ENCODE results near the gene FCRL3.
"Not testable (repeated sequence)": the region's sequence is repeated elsewhere in the genome, so short reads cannot be mapped to it uniquely, and the experiment has no call there.

The FCRL3 gene, protein sequence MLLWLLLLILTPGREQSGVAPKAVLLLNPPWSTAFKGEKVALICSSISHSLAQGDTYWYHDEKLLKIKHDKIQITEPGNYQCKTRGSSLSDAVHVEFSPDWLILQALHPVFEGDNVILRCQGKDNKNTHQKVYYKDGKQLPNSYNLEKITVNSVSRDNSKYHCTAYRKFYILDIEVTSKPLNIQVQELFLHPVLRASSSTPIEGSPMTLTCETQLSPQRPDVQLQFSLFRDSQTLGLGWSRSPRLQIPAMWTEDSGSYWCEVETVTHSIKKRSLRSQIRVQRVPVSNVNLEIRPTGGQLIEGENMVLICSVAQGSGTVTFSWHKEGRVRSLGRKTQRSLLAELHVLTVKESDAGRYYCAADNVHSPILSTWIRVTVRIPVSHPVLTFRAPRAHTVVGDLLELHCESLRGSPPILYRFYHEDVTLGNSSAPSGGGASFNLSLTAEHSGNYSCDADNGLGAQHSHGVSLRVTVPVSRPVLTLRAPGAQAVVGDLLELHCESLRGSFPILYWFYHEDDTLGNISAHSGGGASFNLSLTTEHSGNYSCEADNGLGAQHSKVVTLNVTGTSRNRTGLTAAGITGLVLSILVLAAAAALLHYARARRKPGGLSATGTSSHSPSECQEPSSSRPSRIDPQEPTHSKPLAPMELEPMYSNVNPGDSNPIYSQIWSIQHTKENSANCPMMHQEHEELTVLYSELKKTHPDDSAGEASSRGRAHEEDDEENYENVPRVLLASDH

DNA sequence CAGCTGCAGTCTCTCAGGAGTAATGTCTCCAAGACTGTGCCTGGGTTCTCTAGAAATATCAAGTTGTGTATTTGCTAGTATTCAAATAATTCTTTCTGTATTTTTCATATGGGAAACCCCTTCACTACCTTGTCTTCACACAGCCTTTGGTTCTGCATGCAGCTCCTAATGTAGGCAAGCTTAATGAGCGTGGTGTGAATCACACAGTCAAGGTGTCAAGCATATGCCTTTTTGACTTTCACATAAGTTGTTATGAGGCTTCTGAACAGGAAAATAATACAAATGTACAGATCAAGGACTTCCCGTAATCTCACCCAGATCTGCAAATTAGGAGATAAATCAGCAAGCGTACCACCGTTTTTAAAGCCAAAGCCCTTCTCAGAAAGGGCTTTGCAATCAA is at the start of gene FCRL3:
TSS of gene FCRL3 (minus strand) at position 38 of the 400 bp plus-strand sequence. CDS start 280 bp downstream, outside the sequence.
- FAIRE-seq = no peak

DNA sequence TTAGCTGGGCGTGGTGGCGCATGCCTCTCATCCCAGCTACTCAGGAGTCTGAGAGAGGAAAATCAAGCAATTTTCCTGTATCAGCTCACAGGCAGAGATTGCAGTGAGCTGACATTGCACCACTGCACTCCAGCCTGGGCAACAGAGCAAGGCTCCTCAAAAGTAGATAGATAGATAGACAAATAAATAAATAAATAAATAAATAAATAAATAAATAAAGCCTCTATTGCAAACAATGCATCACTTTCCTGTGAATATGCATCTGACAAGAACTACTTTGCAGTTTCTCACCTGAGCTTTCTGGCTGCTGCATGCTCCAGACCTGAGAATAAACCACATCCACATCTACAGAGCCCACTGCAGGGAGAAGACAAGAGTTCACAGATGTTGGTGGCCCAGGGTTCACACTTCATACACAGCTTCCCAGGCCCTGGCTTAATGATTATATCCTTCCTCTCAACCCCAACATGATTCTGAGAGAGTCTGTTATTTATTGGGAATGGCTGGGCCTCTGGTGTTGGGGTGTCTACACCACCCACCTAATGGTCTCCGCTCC is 47.8 kb upstream of the FCRL3 start:
- FAIRE-seq = no peak

DNA sequence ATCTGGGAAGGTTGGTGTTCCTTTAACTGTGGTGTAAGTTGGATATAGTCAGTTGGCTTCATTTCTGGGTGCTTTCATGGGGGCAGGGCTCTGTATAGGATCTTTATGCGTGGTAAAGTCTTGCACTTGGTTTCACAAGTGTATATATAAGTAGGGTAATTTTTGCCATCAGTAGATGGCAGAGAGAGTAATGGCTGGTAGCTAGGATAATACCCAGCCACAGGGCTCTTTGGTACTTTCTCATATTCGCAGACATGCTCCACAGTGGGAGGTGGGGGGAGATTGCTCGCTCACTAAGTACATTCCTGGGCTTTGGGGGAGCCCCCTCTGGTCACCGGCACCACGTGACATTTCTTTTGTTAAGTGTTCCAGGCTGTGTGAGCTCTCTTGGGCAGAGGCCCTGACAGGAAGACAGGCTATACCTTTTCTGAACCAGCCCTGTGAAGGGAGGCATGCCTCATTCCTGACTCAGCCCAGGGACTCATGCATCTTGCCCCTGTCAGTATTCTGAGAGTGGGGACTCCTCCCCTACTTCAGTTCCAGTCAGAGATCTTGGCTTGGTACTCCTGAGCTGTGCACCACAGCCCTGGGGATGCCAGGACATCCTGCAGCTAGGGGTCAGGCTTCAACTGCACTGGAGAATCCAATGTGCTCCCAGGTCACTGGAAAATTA is 38.8 kb upstream of the FCRL3 start:
- no peak for FAIRE-seq

DNA sequence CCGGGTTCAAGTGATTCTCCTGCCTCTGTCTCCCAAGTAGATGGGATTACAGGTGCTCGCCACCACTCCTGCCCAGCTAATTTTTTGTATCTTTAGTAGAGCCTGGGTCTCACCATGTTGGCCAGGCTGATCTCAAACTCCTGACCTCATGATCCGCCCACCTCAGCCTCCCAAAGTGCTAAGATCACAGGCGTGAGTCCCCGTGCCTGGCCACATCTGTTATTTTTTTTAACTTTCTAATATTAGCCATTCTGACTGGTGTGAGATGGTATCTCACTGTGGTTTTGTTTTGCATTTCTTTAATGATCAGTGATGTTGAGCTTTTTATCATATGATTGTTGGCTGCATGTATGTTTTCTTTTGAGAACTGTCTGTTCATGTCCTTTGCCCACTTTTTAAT is 35.4 kb upstream of the FCRL3 start:
- not testable (repeated sequence) for FAIRE-seq

DNA sequence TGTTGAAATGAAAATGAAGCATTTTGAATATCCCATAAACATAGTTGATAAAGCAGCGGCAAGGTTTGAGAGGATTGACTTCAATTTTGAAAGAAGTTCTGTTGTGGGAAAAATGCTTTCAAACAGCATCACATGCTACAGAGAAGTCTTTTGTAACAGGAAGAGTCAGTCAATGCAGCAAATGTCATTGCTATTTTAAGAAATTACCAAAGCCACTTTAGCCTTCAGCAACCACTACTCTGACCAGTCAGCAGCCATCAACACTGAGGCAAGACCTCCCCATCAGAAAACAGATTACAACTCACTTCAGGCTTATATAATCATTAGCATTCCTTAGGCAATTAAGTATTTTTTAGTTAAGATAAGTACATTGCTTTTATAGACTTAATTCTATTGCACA is 33.8 kb upstream of the FCRL3 start:
- FAIRE-seq = no peak

DNA sequence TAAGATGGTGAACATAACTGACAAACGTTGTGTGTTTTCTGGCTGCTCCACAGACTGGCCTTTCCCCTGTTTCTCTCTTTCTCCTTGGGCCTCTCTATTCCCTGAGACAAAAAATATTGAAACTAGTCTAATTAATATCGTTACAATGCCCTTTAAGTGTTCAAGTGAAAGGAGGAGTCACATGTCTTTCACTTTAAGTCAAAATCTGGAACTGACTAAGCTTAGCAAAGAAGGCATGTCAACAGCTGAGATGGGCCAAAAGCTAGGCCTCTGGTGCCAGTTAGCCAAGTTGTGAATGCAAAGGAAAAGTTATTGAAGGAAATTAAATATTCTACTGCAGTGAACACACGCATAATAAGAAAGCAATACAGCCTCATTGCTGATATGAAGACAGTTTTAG is 32.2 kb upstream of the FCRL3 start:
- FAIRE-seq = no peak

DNA sequence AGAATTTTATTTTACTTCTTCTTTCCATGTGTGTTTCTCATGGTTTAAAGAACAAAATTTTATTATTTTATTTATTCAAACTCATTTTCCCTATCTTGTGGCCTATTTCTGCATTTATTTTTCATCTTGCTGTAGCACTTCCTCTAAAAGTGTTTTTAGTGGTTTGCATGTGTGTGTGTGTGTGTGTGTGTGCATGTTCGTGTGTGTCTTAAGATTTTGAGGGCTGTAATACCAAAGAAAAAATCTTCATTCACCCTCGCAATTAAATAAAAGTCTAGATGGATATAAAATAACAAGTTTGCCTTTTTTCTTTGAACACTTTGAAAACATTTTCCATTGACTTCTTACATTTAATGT is 24.6 kb upstream of the FCRL3 start:
- FAIRE-seq = no peak

DNA sequence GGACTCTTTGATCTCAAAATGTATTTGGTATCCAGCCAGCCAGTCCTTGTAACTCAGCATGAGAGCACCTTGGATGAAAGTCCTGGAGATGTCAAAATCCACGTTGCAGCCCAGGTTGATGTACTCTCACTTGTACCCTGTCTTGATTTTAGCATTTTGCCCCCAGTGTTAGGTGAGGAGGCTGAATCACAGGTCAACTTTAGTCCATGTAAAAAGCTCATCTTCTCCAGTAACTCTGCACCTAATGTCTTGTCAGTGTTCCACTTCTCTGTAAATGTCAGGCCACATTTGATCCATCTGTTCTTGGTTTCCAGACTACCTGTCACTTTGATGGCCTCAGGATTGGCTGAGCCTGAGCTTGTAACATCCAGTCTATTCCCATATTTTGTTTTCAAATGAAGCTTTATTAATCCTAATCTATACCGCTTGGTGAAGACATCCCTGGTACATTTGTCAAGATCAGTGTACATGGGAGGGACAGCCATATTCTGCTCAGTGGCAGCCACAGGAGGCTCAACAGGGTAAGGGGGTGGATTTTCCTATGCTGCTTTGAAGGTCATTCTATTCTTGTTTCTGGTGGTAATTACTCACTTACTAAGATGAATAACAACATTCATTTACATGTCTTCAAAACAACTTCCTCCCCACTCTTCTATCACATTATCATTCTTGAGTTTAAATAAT is 24.1 kb upstream of the FCRL3 start:
- no peak for FAIRE-seq

DNA sequence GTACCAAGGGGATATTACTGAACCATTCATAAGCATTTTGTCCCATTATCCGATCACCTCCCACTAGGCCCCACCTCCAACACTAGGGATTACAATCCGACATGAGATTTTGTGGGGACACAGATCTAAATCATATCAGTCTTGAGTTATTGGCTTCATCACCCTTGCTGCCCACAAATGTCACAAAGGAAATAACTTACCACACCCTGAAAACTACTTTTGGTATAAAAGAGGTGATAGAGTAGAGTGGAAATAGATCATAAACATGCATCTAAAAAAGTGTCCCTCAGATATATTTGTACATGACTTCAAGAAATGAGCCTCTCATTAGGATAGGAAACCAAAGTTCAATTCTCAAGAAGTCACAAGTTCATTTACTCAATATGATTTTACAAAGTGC is 22.6 kb upstream of the FCRL3 start:
- FAIRE-seq = no peak

DNA sequence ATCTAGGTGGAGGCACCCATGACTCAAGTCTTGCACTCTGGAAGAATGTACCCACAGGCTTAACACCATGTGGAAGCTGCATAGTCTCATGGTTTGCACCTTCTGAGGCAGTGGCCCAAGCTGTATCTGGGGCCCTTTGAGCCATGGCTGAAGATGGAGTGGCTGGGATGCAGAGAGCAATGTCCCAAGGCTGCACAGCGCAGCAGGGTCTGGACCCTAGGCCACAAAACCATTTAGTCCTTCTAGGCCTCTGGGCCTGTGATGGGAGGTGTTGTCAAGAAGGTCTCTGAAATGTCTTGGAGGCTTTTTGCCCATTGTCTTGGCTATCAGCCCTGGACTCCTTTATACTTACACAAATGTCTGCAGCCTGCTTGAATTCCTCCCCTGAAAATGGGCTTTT is 21.4 kb upstream of the FCRL3 start:
- no peak for FAIRE-seq

DNA sequence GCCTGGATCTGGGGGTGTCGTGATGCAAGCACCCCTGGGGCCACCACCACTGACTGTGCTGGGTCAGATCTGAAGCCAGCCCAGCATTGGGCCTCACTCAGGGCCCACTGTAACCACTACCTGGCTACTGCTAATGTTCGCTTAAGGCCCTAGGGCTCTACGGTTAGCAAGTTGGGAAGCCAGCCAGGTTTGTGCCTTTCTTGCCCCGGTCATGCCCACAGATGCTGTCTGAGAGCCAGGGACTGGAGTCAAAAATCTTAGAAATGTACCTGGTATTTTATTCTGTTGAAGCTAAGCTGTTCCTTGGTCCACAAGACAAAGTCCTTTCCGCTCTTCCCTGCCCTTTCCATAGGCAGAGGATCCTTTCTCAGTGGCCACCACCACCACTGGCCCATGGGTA is 15.2 kb upstream of the FCRL3 start:
- no peak for FAIRE-seq

DNA sequence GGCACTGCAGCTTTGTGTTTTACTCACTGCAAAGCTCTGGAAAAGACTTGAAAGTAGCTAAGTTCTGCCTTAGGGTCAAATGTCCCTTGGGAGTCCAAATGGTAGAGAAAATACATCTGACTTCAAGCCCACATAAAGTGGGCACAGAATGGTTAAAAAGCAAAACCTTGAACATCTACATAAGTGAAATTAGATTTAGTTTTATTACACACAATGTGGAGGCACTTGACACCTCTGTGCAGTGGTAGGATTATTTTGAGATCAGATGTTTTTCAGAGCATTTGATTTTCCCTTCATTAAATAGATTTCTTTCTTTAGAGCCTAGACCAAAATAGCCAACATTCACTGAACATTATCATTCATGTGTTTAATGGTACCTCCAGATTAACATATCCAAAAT is 11.2 kb upstream of the FCRL3 start:
- no peak for FAIRE-seq

DNA sequence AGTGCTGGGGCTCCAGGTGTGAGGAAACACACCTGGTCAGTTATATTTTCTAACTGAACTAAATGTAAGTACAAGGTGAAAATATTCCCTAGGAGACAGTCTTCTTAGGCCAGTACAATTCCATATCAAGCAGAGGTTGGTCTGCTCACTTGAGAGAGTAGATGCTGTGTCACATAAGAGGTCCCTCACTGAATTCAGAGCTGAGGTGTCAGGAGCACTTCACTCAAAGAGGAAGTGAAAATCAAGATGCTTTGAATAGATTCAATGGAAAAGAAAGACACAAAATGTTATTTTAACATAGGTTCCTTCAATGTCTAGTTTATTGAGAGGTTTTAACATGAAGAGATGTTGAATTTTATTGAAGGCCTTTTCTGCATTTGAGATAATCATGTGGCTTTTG is 4.3 kb upstream of the FCRL3 start:
- FAIRE-seq = no peak

DNA sequence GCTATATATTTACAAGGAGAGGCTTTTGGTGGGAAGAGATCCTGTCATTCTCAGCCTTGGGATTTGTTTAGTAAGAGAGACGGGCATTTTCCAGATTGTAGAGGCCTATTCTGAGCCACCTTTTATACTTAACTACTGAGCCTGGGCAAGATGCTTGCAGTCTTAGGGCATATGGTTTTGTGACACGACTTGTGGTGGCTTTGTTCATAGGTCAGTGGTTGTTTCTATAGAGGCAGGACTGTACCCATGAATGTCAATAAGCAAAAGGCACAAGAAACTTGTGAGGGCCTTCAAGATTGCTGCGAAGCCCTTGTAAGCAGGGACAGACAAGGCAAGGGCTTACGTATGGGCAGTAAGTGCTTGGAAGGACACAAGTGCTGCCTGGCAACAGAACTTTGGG is 3.4 kb upstream of the FCRL3 start:
- FAIRE-seq = no peak

DNA sequence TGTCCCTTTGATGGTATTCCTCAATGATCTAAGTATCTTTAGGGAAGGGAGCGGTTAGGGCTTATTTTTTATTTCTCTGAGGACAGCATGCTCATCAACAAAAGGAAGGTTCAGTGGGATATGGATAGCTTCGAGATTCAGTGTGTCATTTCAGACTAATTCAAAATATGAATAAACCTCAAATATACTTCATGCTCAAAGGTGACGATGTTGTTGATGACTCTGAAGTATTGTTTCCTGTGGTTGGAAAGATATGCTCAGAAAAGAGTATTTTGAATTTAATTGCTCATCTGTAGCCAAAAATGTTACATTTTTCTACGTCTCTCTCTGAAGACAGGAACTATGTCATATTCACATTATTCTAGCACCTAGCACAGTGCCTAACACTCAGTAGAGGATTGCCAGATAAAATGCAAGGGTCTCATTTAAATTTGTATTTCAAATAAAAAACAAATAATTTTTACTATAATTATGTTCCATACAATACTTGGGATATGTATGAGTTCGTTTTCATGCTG is 1.8 kb upstream of the FCRL3 start:
- FAIRE-seq = no peak

DNA sequence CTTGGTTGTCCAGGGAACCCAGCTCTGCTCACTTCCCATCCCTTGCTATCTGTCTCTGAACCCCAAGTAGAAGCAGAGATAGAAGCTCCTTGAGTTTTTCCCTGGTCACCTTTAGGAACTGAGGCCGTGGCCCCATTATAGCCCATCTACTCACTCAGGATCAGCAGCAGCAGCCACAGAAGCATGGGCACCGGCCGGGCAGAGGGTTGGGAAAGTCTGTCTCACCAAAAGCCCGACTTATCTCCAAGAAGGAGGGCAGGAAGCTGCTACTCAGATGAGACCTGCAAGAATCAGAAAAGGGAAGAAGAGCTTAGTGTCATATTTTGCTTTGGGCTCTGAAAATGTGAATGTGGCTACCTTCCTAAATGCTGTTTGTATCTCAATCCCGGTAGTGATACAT is 264 bp downstream of the FCRL3 start:
- FAIRE-seq = no peak

DNA sequence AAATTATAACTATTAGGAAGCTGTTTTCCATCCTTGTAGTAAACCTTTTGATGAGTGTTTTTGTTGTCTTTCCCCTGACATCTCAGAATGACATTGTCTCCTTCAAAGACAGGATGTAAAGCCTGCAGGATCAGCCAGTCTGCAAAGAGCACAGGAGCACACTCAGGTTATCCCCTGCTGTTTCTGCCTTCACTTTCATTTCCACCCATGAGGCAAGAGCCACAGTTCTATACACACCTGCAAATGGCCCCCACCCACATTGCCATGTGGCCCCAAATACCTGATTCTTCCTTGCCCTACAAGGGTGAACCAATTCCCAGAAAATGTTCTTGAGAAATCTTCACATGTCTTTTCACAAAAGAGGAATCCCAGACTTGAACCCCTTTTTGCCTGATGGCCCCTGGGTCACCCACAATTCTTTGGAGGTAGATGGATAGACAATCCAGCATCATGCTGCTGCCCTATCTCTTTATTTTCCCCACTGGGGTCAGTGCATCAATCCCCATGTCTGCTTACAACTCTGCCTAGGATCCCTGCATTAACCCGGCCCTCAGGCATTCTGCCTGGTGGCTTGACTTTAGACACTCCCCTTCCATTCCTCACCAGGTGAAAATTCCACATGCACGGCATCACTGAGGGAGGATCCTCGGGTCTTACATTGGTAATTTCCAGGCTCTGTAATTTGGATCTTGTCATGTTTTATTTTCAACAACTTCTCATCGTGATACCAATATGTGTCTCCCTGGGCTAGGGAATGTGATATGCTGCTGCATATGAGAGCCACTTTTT is 2.6 kb downstream of the FCRL3 start:
- FAIRE-seq = no peak

DNA sequence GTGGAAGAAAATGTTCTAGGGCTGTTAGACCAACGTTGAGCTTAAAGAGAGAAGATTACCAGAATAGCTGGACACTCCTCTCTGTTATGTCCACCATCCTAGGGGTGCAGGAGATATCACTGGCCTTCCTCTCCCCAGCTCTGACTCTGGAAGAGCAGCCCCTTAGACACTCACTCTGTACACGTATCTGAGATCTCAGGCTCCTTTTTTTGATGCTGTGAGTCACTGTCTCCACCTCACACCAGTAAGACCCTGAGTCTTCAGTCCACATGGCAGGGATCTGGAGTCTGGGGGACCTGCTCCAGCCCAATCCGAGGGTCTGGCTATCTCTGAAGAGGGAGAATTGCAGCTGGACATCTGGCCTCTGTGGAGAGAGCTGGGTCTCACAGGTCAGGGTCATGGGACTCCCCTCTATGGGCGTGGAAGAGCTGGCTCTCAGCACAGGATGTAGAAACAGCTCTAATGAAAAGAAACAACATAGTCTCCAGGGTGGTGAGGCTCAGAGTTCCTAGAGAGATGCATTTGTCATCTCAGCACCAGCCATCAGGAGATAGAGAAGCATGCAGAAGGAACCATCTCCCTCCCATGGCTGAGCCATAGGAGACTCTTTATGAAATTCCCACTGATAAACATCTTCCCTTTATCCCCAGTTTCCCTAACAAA is 3.5 kb downstream of the FCRL3 start:
- no peak for FAIRE-seq

DNA sequence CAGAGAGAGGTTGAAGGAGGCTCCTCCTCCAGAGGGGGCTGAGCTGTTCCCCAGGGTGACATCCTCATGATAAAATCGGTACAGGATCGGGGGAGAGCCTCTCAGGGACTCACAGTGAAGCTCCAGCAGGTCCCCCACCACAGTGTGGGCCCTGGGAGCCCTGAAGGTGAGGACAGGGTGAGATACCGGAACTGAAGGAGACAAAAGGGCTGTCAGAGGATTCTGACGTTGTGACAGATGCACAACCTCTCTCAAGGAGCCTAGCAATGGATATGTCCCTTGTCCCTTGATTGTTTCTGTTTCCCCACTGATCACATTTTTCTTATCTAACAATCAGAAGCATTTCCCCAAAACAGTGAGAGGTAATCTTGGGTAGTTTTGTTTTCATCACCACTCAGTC is 5.2 kb downstream of the FCRL3 start:
- no peak for FAIRE-seq

DNA sequence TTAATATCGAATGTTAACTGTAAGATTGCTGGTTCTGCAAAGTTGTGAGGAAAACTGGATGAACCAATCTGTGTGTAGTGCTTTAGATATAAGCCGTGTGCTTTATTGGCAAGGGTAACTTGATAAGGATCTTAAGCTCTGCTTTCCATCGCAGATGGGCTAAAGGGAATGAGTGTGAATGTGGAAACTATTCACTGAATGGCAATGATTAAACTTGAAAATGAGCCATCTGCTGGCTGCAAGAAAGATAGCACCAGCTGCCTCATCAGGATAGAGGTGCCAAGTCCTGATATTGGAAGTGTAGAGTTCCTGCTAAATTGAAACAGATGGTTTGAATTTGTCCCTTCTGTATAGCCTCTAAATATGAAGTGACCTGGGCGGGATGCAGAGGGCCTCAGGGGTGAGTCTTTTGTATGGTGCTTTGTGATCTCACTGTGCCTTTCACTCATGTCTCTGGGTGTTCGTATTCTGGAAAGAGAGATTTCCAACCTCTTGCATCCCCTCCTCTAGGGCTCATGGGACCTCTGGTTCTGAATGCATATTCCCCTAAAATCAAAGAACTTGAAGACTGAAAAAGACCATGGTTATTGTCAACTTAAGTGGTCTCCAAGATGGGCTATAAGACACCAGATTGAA is 9.2 kb downstream of the FCRL3 start:
- no peak for FAIRE-seq
